ENCODE results near the gene HOXA6. TPM values are rescaled to one million over a fixed set of nuclear protein-coding genes. Genes with fewer than 3 reads are reported as not detected.

HOXA6 gene
- total RNA-seq, 2 experiments from 2014 or later = not detected

GRCh38 chr7:27185854-27186667 is 38.5 kb upstream of the HOXA6 start:
- ChIA-PET POLR2A (no interaction called here), CTCF (interaction anchor here (1.0 to 2.2 kb wide), 5 partner anchors 10 to 25 kb away, joined by 3 to 6 read pairs (median 4); no protein-coding TSS in a partner anchor)

- ChIA-PET POLR2A (interaction anchor here (0.7 kb wide), 1 partner anchor 1020 kb away, joined by 13 read pairs; no protein-coding TSS in a partner anchor), CTCF (interaction anchor here (1.0 to 1.8 kb wide), 4 partner anchors 9 to 35 kb away, joined by 3 to 4 read pairs (median 4); no protein-coding TSS in a partner anchor)
Measured at GRCh38 chr7:27185013-27185853, 37.7 kb upstream of the HOXA6 start, which contains the start of gene HOXA11. Gene HOXA11, minus strand, starts transcription at chr7:27185232. Its CDS starts 88 bp downstream, at chr7:27185144.

DNA sequence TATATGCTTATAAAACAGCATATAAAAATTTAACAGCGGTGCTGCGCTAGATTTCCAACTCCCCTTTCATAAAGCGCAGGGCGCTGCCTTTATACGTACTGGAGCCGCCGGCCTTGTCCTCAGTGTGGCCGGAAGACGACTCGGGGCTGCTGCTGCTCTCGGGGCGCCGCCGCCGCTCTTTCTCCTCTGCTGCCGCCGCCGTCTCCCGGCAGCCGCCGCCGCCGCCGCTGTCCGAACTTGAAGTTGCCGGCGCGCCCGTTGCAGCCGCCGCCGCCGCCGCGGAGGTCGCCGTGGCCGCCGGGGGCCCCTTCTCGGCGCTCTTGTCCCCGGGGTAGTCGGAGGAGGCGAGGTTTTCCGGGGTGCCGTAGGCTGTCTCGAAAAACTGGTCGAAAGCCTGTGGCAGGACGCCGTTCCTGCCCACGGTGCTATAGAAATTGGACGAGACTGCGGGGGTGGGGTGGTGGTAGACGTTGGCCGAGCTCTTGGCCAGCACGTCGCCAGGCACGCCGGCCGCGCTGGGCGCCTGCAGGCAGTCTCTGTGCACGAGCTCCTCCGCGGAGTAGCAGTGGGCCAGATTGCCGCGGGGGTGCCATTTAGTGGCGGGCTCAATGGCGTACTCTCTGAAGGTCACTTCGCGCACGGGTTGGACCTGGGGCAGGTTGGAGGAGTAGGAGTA is 36.9 kb upstream of the HOXA6 start:
- POLR2A ChIA-PET = interaction anchor here (0.7 kb wide), 1 partner anchor 1021 kb away, joined by 13 read pairs; no protein-coding TSS in a partner anchor

DNA sequence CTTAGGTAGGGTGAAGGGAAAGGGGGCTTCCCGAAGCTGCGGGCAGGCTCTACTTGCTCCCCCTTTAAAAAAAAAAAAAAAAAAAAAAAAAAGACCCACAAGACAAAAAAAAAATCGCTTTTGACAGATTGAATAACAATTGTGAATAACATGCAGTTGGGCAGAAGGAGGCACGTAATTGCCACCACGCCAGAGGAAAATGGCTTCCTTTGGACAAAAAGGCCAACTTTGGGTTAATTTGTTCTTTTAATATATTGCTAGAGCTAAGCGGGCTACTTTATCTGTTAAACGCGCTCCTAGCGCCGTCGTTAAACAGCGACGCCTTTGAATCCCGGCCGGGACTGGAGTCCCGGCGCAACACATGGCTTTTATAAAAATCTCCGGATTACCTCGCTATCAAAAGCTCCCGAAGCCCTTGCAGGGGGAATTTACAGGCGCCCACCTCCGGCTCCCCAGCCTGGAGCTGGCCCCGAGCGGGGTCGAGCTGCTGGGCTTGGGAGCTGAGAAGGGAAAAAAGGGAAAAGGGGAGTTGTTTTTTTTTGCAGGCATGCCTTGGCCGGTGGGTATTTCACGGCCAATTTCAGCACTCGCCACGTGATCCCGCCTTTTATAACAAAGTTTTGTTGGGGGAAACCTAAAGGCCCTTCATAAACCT is 36.2 kb upstream of the HOXA6 start:
- ChIA-PET POLR2A (no interaction called here), CTCF (interaction anchor here (0.7 to 1.8 kb wide), 3 partner anchors 12 to 34 kb away, joined by 3 to 4 read pairs (median 4); no protein-coding TSS in a partner anchor)

More for the DNA sequence above, 36.9 kb upstream of the HOXA6 start:
- CTCF ChIA-PET = interaction anchor here (0.6 to 1.8 kb wide), 3 partner anchors 12 to 35 kb away, joined by 3 to 4 read pairs (median 4); no protein-coding TSS in a partner anchor

DNA sequence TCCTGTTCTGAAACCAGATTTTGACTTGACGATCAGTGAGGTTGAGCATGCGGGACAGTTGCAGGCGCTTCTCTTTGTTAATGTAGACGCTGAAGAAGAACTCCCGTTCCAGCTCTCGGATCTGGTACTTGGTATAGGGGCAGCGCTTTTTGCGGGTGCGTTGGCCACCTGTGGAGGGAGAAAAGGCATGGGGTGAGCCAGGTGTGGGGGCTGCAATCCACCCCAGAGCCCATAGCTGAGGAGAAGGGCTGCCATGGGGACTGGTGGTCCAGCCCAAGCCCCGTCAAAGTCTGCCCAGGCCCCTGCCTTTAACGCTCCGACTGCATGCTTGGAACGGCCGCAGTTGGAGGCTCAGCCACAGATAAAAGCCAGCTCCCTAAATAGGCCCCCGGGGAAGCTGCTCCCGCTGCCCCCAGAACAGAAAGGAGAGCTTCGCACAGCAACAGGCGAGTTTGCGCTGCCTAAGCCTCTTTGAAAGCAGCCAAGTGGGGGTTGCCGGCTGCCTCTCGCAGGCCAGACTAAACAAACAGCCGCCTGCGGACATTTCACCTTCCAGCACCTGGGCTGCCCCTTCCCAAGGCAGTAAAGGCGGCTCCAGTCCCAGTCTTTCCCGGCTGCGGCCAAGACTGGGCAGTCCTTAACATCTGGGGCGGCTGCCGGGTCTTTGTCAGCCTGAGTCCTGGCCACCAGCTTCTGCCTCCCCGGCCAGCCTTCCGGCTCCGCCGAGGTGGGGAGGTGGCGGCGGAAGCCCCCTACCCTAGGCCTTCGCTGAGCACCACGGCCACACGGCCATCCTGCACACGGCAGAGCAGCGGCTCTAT is 35.5 kb upstream of the HOXA6 start:
- ChIA-PET CTCF (interaction anchor here (0.6 to 0.9 kb wide), 3 partner anchors 13 to 22 kb away, joined by 3 read pairs; no protein-coding TSS in a partner anchor), POLR2A (no interaction called here)

- ChIA-PET CTCF (interaction anchor here (0.9 kb wide), 1 partner anchor 16 kb away, joined by 3 read pairs; no protein-coding TSS in a partner anchor), POLR2A (no interaction called here)
Measured at GRCh38 chr7:27182285-27182841, 34.8 kb upstream of the HOXA6 start.

GRCh38 chr7:27181795-27182275 is 34.3 kb upstream of the HOXA6 start:
- POLR2A ChIA-PET = no interaction called here

GRCh38 chr7:27180431-27181420 is 33.2 kb upstream of the HOXA6 start:
- CTCF ChIA-PET = interaction anchor here (0.7 to 2.2 kb wide), 4 partner anchors 8 to 27 kb away, joined by 3 to 10 read pairs (median 6); partner anchors contain the start of gene HOXA13
- POLR2A ChIA-PET = no interaction called here

More at GRCh38 chr7:27181795-27182275, 34.3 kb upstream of the HOXA6 start:
- CTCF ChIA-PET = interaction anchor here (0.9 kb wide), 1 partner anchor 16 kb away, joined by 3 read pairs; no protein-coding TSS in a partner anchor

DNA sequence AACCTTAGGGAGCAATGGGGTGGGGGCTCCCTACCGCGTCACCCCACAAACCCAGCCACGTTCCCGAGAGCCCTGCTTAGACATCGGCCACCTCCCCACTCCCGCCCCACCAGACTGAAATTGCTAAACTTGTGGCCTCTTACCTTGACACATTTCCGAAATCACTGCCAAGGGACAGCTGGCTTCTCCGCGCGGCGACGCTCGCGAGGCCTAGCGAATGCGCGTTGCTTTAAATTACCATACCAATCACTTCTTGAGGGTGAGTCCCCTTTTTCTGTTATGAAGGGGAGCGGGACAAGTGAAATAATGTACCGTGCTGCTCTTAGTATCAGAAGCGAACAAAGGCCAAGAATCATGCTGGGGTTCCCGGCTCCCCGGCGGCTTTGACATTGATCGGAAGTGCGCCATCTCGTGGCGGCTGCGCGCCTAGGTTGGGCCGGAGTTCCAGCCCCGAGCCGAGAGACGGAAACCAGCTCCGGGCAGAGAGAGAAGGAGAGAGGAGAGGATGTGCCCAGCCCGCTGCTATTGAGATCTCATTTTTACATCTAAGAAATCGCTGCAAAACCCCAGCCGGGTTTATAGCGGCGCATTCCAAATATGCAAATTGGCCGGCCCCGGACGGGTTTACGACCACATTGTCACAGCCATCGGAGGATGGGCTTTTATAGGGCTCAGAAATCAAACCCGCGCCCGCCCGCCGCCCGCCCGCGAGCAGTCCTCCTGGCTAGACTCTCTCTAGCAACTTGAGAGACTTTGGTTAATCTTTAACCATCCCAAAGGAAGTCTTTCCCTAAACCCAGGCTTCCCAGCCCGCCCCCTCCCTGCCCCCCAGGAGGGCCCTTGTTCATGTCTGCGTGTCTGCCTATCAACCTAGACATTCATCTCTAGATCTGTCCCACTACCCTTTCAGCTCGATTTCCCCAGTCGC is 32.2 kb upstream of the HOXA6 start:
- POLR2A ChIA-PET = no interaction called here
- CTCF ChIA-PET = interaction anchor here (0.7 to 2.2 kb wide), 7 partner anchors 9 to 39 kb away, joined by 3 to 10 read pairs (median 4); partner anchors contain the start of gene HOXA13

- POLR2A ChIA-PET = no interaction called here
- CTCF ChIA-PET = interaction anchor here (0.7 to 2.2 kb wide), 7 partner anchors 9 to 378 kb away, joined by 3 to 10 read pairs (median 4); partner anchors contain the start of gene HOXA13
Measured at GRCh38 chr7:27179030-27179429, 31.5 kb upstream of the HOXA6 start.

DNA sequence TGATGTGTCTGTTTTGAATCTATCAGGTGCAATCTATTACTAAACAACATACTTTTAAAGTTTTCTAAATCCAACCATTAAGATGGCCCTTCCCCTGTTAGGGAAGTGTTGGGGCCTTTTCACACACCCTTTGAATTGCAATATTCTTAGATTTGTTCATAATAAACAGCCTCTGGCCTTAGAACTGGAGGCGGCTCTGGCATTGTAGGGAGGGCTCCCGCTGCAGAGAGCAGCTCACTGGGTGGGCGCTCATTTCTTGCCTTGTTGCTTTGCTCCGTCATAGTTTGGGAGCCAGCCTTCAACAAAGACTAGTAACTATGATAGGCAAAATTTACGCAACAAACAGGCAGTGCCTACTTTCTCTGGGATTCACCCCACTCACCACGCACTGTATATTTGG is 30.8 kb upstream of the HOXA6 start:
- POLR2A ChIA-PET = no interaction called here
- CTCF ChIA-PET = interaction anchor here (0.7 to 2.2 kb wide), 4 partner anchors 12 to 379 kb away, joined by 3 to 10 read pairs (median 6); no protein-coding TSS in a partner anchor

GRCh38 chr7:27177795-27178320 is 30.3 kb upstream of the HOXA6 start:
- POLR2A ChIA-PET = no interaction called here
- CTCF ChIA-PET = interaction anchor here (1.3 to 2.2 kb wide), 2 partner anchors 13 to 41 kb away, joined by 3 to 10 read pairs; no protein-coding TSS in a partner anchor

- POLR2A ChIA-PET = no interaction called here
- CTCF ChIA-PET = no interaction called here
Measured at GRCh38 chr7:27176962-27177794, 29.6 kb upstream of the HOXA6 start.

DNA sequence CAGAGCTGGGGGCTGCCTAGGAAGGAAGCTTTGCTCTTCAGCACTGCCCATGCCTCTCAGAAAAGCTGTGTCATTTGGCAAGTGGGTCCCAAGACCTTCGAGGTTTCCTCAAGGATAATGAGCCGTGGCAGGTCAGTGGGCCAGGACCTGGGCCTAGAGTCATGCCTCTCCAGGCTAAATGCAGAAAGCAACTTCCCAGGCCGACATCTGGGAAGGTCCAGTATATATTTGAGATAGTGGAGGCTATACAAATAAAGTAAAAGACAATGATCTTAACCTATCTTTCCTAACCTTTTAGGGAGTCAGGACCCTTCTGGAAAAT is 28.9 kb upstream of the HOXA6 start:
- POLR2A ChIA-PET = no interaction called here
- CTCF ChIA-PET = interaction anchor here (1.0 kb wide), 1 partner anchor 9 kb away, joined by 4 read pairs; no protein-coding TSS in a partner anchor
